Gastroesophageal sphincter (tissue), 4 donors: ENCODE results near the gene RNASET2. TPM values are rescaled to one million over a fixed set of nuclear protein-coding genes. Genes with fewer than 3 reads are reported as not detected.

ENCODE experiments used
- ATAC-seq: fragments of 150-250 bp; one replicate; pipeline ENCODE4 v1.9.1; 2016; ENCODE audit warnings: mild to moderate bottlenecking, moderate library complexity
- H3K27ac ChIP-seq, 4 donors: fragments of 200-600 bp; sonication (generic) in 3 of 4; 1 replicate in 3 of 4; 2 replicates in 1 of 4; pipeline ENCODE4 v1.5.1; 2016 to 2019
- H3K27me3 ChIP-seq: fragments of 200-600 bp; sonication (generic); one replicate; pipeline ENCODE4 v1.5.1; 2019
- H3K36me3 ChIP-seq, 2 donors: fragments of 200-600 bp; sonication (generic); one replicate each; pipeline ENCODE4 v1.5.1; 2019; ENCODE audit warnings: control low read depth in 1 of 2
- H3K4me1 ChIP-seq, 3 donors: fragments of 200-600 bp; sonication (generic); 1 replicate in 2 of 3; 2 replicates in 1 of 3; pipeline ENCODE4 v1.5.1; 2016 to 2019; ENCODE audit warnings: control low read depth in 2 of 3
- H3K4me3 ChIP-seq, 2 donors: fragments of 200-600 bp; sonication (generic); one replicate each; pipeline ENCODE4 v1.5.1; 2019; ENCODE audit warnings: mild to moderate bottlenecking in 1 of 2, moderate library complexity in 1 of 2
- H3K9me3 ChIP-seq, 3 donors: fragments of 200-600 bp; sonication (generic); one replicate each; pipeline ENCODE4 v1.5.1; 2017 to 2019; ENCODE audit warnings: control low read depth in 2 of 3
- EP300 ChIP-seq: sonication (generic); formaldehyde crosslinking; IDR thresholded peaks from one replicate; pipeline ENCODE4 v1.6.1; 2017; ENCODE audit warnings: antibody characterized with exemption, mild to moderate bottlenecking
- POLR2A ChIP-seq, 2 donors: fragments of 450-650 bp; IDR thresholded peaks; one replicate each; pipeline ENCODE4 v1.6.1; 2017; ENCODE audit warnings: antibody characterized with exemption in 2 of 2, mild to moderate bottlenecking in 2 of 2, moderate library complexity in 1 of 2
- POLR2AphosphoS5 ChIP-seq: sonication (generic); formaldehyde crosslinking; IDR thresholded peaks from one replicate; pipeline ENCODE4 v1.6.1; 2017; ENCODE audit warnings: antibody characterized with exemption
- WGBS, 2 donors: methylation state at CpG; one replicate each; pipeline ENCODE4 v1.1.5; 2018; ENCODE audit warnings: low coverage in 1 of 2; 5-methylcytosine and 5-hydroxymethylcytosine counted together
- total RNA-seq, 4 donors: library from RNA; depleted of rRNA; stranded (reverse); fragments of >200 nt; gene quantifications; one replicate each; pipeline ENCODE4 v1.1.0, GENCODE V29; 2016
- TF ChIP-seq, protein P1 (sequence below), 4 experiments: fragments of 200-600 bp in 2 of 4; fragments of 450-650 bp in 2 of 4; sonication (generic) in 1 of 4; IDR thresholded peaks; one replicate each; pipeline ENCODE4 v1.5.1; 2017 to 2019; ENCODE audit warnings: antibody characterized with exemption in 4 of 4, mild to moderate bottlenecking in 2 of 4, moderate library complexity in 2 of 4

RNASET2 gene
- total RNA-seq, 4 donors from 2014 or later: 18.4 to 46.6 (median 26.2) TPM

DNA sequence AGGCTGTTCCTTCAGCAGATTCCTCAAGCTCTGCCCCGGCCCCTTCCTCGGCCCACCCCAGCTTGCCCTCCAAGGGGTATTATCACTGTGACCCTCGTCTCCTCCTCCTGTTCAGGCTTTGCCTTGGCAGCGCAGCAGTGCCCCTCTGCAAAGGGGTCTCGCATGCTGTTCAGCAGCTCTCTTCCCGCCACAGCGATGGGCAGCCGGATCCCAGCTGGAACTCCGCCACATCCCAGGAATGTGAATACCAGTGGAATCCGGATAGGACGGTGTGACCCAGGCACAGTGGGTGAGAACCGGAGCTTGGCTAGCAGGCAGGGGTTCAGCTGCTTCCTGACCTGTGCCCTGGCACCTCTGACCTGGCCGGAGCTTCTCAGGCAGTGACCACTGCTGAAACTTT lies 52.9 kb downstream of the RNASET2 start:
- no peaks in the 10 kb centered on the region for H3K9me3 ChIP-seq
- no peak overlapping the region for H3K27ac ChIP-seq
- TF ChIP-seq POLR2A (IDR thresholded peaks at IDR 0.05): no peak
- no peak for TF ChIP-seq EP300
- TF ChIP-seq POLR2AphosphoS5: no peak
- TF ChIP-seq, protein P1, sequence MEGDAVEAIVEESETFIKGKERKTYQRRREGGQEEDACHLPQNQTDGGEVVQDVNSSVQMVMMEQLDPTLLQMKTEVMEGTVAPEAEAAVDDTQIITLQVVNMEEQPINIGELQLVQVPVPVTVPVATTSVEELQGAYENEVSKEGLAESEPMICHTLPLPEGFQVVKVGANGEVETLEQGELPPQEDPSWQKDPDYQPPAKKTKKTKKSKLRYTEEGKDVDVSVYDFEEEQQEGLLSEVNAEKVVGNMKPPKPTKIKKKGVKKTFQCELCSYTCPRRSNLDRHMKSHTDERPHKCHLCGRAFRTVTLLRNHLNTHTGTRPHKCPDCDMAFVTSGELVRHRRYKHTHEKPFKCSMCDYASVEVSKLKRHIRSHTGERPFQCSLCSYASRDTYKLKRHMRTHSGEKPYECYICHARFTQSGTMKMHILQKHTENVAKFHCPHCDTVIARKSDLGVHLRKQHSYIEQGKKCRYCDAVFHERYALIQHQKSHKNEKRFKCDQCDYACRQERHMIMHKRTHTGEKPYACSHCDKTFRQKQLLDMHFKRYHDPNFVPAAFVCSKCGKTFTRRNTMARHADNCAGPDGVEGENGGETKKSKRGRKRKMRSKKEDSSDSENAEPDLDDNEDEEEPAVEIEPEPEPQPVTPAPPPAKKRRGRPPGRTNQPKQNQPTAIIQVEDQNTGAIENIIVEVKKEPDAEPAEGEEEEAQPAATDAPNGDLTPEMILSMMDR (IDR thresholded peaks at IDR 0.05): no peak
- no peaks in the 10 kb centered on the region for H3K36me3 ChIP-seq
- 82% methylated on average over 3 of the region's 13 CpGs; no CpG with 5 or more reads in 1 of the 2 donors for WGBS, 2 donors
- no peak for ATAC-seq
- H3K4me1 ChIP-seq: no peaks in the 10 kb centered on the region
- H3K27me3 ChIP-seq: peaks cover 7% of the 10 kb centered on the region
- no peak overlapping the region for H3K4me3 ChIP-seq

DNA sequence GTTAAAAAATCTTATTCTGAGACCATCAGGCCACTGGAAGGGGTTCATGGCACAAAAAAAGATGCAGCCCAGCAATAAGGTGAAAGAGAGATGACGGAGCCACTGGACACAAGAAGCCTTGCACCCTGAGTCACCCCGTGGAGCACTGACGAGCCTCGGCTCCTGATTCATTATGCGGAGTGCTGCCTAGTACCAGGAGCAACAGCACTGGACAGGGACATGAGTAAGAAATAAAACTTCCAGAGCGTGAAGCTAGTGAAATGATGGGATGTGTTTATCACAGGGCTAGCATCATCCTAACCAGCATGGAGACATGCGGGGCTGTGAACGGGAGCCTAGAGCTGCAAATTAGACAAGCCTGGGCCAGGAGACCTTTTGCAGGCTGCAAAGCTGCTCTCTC lies 53.3 kb downstream of the RNASET2 start:
- no peaks in the 10 kb centered on the region for H3K4me1 ChIP-seq
- ATAC-seq: no peak
- WGBS, 2 donors: 85 to 100% methylated on average over 3 to 8 of the region's 8 CpGs

DNA sequence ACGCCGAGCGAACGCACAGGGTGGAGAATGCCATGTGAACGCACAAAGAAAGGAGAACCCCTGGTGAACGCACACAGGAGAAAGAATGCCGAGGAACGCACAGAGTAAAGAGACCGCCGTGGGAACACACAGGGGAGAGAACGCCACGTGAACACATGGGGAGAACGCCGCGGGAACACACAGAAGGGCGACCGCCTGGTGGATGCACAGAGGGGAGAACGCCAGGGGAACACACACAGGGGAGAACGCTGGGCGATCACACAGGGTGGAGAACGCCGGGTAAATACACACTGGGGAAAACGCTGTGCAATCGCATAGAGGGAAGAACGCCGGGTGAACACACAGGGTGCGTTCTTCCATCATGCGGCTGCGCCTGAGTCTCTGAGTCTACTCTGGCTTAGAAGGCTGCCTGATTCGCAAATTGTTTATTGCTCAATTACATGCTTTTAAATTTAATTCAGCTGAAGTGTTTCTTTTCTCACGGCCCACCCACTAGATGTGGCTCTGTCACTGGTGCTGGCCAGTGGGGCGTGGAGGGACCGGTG lies 54.1 kb downstream of the RNASET2 start:
- no peaks in the 10 kb centered on the region for H3K36me3 ChIP-seq
- 88 to 89% methylated on average over 8 to 33 of the region's 33 CpGs for WGBS, 2 donors
- peaks cover 7% of the 10 kb centered on the region for H3K27me3 ChIP-seq
- H3K27ac ChIP-seq: no peak overlapping the region
- no peak for ATAC-seq
- H3K4me1 ChIP-seq: no peaks in the 10 kb centered on the region
- TF ChIP-seq POLR2A (IDR thresholded peaks at IDR 0.05) (no peak), EP300 (no peak)
- no peak overlapping the region for H3K4me3 ChIP-seq
- H3K9me3 ChIP-seq: no peaks in the 10 kb centered on the region

More for the DNA sequence above, 53.3 kb downstream of the RNASET2 start:
- H3K27me3 ChIP-seq: peaks cover 7% of the 10 kb centered on the region
- H3K4me3 ChIP-seq: no peak overlapping the region
- H3K27ac ChIP-seq: no peak overlapping the region
- H3K9me3 ChIP-seq: no peaks in the 10 kb centered on the region
- TF ChIP-seq, protein P1 (IDR thresholded peaks at IDR 0.05): no peak
- no peak for TF ChIP-seq POLR2A (IDR thresholded peaks at IDR 0.05)
- TF ChIP-seq EP300: no peak
- no peak for TF ChIP-seq POLR2AphosphoS5
- H3K36me3 ChIP-seq: no peaks in the 10 kb centered on the region

DNA sequence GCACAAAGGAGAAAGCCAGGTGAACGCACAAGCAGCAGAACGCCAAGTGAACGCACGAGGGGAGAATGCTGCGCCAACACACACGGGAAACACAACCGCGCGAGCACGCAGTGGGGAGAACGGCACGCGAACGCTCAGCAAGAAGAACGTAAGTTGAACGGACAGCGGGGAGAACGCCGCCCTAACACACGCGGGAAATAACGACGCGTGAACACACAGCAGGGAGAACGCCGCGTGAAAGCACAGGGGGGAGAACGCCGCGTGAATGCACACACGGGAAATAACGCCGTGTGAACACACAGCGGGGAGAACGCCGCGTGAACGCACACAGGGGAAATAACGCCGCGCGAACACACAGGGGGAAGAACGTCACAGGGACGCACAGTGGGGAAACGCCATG lies 54.7 kb downstream of the RNASET2 start:
- Histone ChIP-seq H3K36me3 (no peaks in the 10 kb centered on the region), H3K4me1 (no peaks in the 10 kb centered on the region), H3K9me3 (no peaks in the 10 kb centered on the region), H3K27me3 (peaks cover 7% of the 10 kb centered on the region), H3K27ac (no peak overlapping the region), H3K4me3 (no peak overlapping the region)
- no peak for ATAC-seq
- TF ChIP-seq, protein P1 (IDR thresholded peaks at IDR 0.05): no peak
- no peak for TF ChIP-seq POLR2AphosphoS5
- TF ChIP-seq POLR2A (IDR thresholded peaks at IDR 0.05): no peak
- TF ChIP-seq EP300: no peak
- WGBS, 2 donors: 80 to 94% methylated on average over 2 to 28 of the region's 45 CpGs

DNA sequence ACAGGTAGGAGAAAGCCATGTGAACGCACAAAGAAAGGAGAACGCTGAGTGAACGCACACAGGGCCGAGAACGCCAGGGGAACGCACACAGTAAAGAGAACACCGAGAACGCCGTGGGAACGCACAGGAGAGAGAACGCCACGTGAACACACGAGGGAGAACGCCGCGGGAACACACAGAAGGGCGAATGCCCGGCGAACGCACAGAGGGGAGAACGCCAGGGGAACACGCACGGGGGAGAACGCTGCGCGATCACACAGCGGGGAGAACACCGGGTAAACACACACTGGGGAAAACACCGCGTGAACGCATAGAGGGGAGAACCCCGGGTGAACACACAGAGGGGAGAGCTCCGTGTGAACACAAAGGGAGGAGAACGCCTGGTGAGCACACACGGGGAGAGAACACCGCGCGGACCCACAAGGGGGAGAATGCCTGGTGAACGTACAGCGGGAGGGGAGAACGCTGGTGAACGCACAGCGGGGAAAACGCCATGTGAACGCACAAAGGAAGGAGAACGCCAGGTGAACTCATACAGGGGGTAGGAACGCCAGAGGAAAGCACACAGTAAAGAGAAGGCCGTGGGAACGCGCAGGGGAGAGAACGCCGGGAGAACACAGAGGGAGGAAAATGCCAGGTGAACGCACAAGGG lies 55.3 kb downstream of the RNASET2 start:
- TF ChIP-seq, protein P1 (IDR thresholded peaks at IDR 0.05): no peak
- no peak for TF ChIP-seq POLR2A (IDR thresholded peaks at IDR 0.05)
- no peak for TF ChIP-seq POLR2AphosphoS5
- TF ChIP-seq EP300: no peak
- no peak overlapping the region for H3K4me3 ChIP-seq
- WGBS, 2 donors: 92 to 97% methylated on average over 25 to 48 of the region's 53 CpGs
- H3K4me1 ChIP-seq: no peaks in the 10 kb centered on the region
- peaks cover 7% of the 10 kb centered on the region for H3K27me3 ChIP-seq
- ATAC-seq: no peak
- no peaks in the 10 kb centered on the region for H3K36me3 ChIP-seq
- H3K27ac ChIP-seq: no peak overlapping the region
- H3K9me3 ChIP-seq: no peaks in the 10 kb centered on the region
